ENCODE results near the gene PLPPR5.

PLPPR5 gene

DNA sequence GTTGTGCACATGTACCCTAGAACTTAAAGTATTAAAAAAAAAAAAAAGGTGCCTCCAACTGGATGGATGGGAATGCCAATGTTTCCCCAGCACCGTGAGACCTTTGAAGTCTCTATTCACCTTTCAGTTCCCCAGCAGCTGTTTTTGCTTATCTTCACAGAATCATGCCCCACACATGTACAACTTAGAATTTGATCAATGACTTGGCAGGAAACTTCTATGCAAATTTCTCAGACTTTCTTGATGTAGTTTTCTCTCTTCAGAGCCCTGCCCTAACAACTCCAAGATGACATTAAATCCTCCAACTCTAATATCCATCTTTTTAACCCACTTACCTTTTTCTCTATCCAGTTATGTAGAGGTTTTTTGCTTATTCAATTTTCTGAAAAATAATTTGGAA lies 144.3 kb downstream of the PLPPR5 start (continued):
- TF ChIP-seq ZNF561 (tag by site-specific recombination; IDR thresholded peaks at IDR 0.05; ENCODE audit: borderline replicate concordance), result no peak
- TF ChIP-seq ZNF76 (tag by site-specific recombination; IDR thresholded peaks at IDR 0.05; ENCODE audit: borderline replicate concordance, low read depth), result no peak

DNA sequence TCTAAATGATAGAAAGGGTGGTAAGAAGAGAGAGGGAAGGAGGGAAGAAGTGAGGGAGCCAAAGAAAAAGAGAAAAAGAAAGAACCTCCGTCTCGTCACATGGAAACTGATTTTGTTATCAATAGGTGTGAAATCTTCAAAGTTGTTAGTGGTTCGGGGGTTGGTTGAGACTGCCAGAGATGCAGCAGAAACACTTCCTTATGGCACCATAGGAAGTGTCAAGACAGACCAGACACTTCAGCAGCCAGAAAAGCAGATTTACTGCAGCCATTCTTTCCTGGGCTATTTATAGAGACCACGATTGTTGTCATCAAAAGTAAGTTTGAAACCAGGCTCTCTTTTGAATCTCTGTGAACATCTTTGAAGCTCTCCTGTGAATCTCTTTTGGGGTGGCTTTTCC lies 150.5 kb downstream of the PLPPR5 start:
- Histone ChIP-seq H3K36me3 (ENCODE audit: control insufficient read depth in 2 of 2, insufficient read depth in 1 of 2, low read length in 2 of 2) (no peaks in the 10 kb centered on the region), H3K9me3 (ENCODE audit: control insufficient read depth, insufficient read depth, low read depth, low read length) (no peaks in the 10 kb centered on the region), H3K4me1 (ENCODE audit: control insufficient read depth, insufficient read depth, low read length) (no peaks in the 10 kb centered on the region), H3K4me3 (ENCODE audit: low read depth, low read length) (no peak overlapping the region), H3K27ac (ENCODE audit: extremely low read depth, low read depth, low read length) (no peak overlapping the region)
- no peak for TF ChIP-seq KLF1 (tag by site-specific recombination; IDR thresholded peaks at IDR 0.05)
- TF ChIP-seq, protein P1, sequence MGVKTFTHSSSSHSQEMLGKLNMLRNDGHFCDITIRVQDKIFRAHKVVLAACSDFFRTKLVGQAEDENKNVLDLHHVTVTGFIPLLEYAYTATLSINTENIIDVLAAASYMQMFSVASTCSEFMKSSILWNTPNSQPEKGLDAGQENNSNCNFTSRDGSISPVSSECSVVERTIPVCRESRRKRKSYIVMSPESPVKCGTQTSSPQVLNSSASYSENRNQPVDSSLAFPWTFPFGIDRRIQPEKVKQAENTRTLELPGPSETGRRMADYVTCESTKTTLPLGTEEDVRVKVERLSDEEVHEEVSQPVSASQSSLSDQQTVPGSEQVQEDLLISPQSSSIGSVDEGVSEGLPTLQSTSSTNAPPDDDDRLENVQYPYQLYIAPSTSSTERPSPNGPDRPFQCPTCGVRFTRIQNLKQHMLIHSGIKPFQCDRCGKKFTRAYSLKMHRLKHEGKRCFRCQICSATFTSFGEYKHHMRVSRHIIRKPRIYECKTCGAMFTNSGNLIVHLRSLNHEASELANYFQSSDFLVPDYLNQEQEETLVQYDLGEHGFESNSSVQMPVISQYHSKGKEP (tag by site-specific recombination; IDR thresholded peaks at IDR 0.05), result no peak
- TF ChIP-seq, protein P2, sequence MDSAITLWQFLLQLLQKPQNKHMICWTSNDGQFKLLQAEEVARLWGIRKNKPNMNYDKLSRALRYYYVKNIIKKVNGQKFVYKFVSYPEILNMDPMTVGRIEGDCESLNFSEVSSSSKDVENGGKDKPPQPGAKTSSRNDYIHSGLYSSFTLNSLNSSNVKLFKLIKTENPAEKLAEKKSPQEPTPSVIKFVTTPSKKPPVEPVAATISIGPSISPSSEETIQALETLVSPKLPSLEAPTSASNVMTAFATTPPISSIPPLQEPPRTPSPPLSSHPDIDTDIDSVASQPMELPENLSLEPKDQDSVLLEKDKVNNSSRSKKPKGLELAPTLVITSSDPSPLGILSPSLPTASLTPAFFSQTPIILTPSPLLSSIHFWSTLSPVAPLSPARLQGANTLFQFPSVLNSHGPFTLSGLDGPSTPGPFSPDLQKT (IDR thresholded peaks at IDR 0.05; ENCODE audit: borderline replicate concordance, low read depth, low read length), result no peak
- no peak for TF ChIP-seq ZNF514 (tag by site-specific recombination; IDR thresholded peaks at IDR 0.05)
- TF ChIP-seq ZNF629 (tag by site-specific recombination; IDR thresholded peaks at IDR 0.05), result no peak
- TF ChIP-seq, protein P3, sequence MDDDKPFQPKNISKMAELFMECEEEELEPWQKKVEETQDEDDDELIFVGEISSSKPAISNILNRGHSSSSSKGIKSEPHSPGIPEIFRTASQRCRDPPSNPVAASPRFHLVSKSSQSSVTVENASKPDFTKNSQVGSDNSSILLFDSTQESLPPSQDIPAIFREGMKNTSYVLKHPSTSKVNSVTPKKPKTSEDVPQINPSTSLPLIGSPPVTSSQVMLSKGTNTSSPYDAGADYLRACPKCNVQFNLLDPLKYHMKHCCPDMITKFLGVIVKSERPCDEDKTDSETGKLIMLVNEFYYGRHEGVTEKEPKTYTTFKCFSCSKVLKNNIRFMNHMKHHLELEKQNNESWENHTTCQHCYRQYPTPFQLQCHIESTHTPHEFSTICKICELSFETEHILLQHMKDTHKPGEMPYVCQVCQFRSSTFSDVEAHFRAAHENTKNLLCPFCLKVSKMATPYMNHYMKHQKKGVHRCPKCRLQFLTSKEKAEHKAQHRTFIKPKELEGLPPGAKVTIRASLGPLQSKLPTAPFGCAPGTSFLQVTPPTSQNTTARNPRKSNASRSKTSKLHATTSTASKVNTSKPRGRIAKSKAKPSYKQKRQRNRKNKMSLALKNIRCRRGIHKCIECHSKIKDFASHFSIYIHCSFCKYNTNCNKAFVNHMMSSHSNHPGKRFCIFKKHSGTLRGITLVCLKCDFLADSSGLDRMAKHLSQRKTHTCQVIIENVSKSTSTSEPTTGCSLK (tag by site-specific recombination; IDR thresholded peaks at IDR 0.05), result no peak
- TF ChIP-seq ZNF473 (tag by site-specific recombination; IDR thresholded peaks at IDR 0.05), result no peak
- no peak for TF ChIP-seq ZSCAN16 (tag by site-specific recombination; IDR thresholded peaks at IDR 0.05)
- TF ChIP-seq, protein P4, sequence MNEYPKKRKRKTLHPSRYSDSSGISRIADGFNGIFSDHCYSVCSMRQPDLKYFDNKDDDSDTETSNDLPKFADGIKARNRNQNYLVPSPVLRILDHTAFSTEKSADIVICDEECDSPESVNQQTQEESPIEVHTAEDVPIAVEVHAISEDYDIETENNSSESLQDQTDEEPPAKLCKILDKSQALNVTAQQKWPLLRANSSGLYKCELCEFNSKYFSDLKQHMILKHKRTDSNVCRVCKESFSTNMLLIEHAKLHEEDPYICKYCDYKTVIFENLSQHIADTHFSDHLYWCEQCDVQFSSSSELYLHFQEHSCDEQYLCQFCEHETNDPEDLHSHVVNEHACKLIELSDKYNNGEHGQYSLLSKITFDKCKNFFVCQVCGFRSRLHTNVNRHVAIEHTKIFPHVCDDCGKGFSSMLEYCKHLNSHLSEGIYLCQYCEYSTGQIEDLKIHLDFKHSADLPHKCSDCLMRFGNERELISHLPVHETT (tag by site-specific recombination; IDR thresholded peaks at IDR 0.05), result no peak
- TF ChIP-seq, protein P5, sequence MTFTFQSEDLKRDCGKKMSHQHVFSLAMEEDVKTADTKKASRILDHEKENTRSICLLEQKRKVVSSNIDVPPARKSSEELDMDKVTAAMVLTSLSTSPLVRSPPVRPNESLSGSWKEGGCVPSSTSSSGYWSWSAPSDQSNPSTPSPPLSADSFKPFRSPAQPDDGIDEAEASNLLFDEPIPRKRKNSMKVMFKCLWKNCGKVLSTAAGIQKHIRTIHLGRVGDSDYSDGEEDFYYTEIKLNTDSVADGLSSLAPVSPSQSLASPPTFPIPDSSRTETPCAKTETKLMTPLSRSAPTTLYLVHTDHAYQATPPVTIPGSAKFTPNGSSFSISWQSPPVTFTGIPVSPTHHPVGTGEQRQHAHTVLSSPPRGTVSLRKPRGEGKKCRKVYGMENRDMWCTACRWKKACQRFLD (tag by site-specific recombination; IDR thresholded peaks at IDR 0.05), result no peak
- TF ChIP-seq ZNF600 (tag by site-specific recombination; IDR thresholded peaks at IDR 0.05), result no peak
- CTCF ChIA-PET, result no interaction called here
- POLR2A ChIA-PET, result no interaction called here

DNA sequence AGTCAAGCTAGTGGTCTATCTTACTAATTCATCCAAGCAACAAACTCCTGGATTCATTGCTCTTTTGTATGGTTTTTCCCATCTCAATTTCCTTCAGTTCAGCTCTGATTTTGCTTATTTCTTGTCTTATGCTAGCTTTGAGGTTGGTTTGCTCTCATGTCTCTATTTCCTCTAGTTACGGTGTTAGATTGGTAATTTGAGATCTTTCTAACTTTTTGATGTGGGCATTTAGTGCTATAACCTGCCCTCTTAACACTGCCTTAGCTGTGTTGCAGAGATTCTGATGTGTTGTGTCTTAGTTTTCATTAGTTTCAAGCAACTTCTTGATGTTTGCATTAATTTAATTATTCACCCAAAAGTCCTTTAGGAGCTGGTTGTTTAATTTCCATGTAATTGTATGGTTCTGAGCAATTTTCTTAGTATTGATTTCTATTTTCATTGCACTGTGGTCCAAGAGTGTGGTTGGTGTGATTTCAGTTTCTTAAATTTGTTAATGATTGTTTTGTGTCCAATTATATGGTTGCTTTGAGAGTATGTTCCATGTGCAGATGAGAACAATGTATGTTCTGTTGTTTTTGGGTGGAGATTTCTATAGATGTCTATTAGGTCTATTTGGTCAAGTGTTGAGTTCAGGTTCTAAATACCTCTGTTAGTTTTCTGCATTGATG lies 154.6 kb downstream of the PLPPR5 start:
- ChIA-PET CTCF (no interaction called here), POLR2A (no interaction called here)
- Histone ChIP-seq H3K36me3 (ENCODE audit: control insufficient read depth in 2 of 2, insufficient read depth in 1 of 2, low read length in 2 of 2) (no peaks in the 10 kb centered on the region), H3K4me1 (ENCODE audit: control insufficient read depth, insufficient read depth, low read length) (no peaks in the 10 kb centered on the region), H3K27ac (ENCODE audit: extremely low read depth, low read depth, low read length) (no peak overlapping the region), H3K9me3 (ENCODE audit: control insufficient read depth, insufficient read depth, low read depth, low read length) (no peaks in the 10 kb centered on the region), H3K4me3 (ENCODE audit: low read depth, low read length) (no peak overlapping the region)
- no peak for TF ChIP-seq ZNF366 (tag by site-specific recombination; conservative IDR thresholded peaks at IDR 0.05)
- TF ChIP-seq, protein P6, sequence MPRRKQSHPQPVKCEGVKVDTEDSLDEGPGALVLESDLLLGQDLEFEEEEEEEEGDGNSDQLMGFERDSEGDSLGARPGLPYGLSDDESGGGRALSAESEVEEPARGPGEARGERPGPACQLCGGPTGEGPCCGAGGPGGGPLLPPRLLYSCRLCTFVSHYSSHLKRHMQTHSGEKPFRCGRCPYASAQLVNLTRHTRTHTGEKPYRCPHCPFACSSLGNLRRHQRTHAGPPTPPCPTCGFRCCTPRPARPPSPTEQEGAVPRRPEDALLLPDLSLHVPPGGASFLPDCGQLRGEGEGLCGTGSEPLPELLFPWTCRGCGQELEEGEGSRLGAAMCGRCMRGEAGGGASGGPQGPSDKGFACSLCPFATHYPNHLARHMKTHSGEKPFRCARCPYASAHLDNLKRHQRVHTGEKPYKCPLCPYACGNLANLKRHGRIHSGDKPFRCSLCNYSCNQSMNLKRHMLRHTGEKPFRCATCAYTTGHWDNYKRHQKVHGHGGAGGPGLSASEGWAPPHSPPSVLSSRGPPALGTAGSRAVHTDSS (tag by site-specific recombination; IDR thresholded peaks at IDR 0.05), result no peak
- TF ChIP-seq, protein P7, sequence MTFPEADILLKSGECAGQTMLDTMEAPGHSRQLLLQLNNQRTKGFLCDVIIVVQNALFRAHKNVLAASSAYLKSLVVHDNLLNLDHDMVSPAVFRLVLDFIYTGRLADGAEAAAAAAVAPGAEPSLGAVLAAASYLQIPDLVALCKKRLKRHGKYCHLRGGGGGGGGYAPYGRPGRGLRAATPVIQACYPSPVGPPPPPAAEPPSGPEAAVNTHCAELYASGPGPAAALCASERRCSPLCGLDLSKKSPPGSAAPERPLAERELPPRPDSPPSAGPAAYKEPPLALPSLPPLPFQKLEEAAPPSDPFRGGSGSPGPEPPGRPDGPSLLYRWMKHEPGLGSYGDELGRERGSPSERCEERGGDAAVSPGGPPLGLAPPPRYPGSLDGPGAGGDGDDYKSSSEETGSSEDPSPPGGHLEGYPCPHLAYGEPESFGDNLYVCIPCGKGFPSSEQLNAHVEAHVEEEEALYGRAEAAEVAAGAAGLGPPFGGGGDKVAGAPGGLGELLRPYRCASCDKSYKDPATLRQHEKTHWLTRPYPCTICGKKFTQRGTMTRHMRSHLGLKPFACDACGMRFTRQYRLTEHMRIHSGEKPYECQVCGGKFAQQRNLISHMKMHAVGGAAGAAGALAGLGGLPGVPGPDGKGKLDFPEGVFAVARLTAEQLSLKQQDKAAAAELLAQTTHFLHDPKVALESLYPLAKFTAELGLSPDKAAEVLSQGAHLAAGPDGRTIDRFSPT (tag by site-specific recombination; IDR thresholded peaks at IDR 0.05), result no peak

All from HEK293 (cell line).